Jurkat, Clone E6-1 (cell line): ENCODE results near the gene MIDN.

Experiments used
- DNase-seq: peaks from one replicate; pipeline ENCODE4 v3.0.0-alpha.2; 2011; ENCODE audit warnings: low read depth, low spot score
- H3K4me3 ChIP-seq: 2 replicates; pipeline ENCODE4 v1.5.1; 2011; ENCODE audit warnings: mild to moderate bottlenecking, low read length, control low read depth, moderate library complexity

The MIDN gene

DNA sequence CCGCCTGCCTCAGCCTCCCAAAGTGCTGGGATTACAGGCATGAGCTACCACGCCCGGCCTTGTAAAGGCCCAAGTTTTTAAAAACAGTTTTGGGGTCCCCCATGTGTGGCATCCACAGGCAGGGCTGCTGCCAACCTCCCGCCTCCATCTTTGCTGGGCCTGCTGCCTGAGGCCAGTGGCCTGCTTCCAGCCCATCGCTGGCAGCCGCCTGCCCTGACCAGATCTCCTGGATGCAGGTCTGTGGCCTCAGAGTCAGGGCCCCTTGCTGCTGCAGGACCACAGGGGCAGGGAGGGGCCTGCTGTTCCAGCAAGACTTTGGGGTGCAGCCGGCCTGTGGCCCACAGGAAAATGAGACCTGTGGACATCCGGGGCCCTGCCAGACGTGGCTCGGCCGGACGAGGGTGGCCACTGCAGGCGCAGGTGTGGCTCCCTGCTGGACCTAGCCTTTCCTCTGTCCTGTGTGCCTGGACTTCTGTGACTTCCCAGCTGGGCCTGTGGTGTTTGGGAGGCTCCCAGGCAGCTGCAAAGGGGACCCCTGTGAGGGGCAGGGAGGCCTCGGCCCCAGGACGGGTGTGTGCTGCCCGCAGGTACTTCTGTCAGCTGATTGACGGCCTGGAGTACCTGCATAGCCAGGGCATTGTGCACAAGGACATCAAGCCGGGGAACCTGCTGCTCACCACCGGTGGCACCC is 28.5 kb upstream of the MIDN start:
- DNase-seq: no peak
- no peak overlapping the region for H3K4me3 ChIP-seq

DNA sequence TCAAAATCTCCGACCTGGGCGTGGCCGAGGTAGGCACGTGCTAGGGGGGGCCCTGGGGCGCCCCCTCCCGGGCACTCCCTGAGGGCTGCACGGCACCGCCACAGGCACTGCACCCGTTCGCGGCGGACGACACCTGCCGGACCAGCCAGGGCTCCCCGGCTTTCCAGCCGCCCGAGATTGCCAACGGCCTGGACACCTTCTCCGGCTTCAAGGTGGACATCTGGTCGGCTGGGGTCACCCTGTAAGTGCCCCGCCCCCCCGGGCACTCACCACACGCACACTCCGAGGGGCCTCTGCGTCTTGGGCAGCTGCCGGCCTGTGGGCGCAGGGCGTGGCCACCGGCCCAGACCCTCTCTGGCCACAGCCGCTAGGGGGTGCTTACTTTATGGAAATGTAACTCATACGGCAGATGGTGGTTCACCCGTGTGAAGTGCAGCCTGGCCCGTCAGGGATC is 27.9 kb upstream of the MIDN start:
- no peak overlapping the region for H3K4me3 ChIP-seq
- DNase-seq: no peak

DNA sequence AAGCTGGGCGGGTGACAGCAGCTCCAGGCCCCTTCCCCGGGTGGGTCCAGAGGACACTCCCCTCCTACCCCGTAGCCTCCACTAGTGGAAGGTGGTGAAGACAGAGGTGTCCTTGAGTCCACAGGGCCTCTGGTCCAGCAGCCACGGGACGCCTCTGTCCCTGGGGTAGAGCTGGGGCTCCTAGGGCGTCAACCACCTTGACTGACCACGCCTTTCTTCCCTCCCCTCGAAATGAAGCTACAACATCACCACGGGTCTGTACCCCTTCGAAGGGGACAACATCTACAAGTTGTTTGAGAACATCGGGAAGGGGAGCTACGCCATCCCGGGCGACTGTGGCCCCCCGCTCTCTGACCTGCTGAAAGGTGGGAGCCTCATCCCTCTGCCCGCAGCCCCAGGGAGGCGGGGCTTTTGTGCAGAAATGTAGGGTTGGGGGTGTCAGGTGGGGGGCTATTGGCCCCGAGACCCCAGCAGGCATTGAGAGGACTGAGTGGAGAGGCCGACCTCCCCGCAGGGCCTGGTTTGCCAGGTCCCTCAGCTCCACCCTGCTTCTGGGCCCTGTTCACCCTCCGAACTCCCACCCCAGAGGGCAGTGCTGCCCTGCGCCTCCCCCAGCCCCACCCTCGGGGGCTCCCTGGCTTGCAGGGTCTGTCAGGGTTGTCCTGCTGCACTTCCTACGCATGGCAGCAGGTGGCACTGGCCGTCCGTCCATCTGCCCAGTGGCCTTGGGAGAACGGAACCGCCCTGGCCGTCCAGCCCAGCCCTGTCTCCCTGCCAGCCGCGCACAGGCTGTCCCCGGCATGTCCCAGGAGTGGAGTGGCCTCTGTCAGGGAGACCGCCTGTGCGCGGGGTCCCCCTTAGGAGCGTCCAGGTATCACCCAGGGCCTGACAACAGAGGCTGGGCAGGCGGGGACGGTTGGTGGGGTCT is 27.1 kb upstream of the MIDN start:
- DNase-seq: no peak
- no peak overlapping the region for H3K4me3 ChIP-seq

DNA sequence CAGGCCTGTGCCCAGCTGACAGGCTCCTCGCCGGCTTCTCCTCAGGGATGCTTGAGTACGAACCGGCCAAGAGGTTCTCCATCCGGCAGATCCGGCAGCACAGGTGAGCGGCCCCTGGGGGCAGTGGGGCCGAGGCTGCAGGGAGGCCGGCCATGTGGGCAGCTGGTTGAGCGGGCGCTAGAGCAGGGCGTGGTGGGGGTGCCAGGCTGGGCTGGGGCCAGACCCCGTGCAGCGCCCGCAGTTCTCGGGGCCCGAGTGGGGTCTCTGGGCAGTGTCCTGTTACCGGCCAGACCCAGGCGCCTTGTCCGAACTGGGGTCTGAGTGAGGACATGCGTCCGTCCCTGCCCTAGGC is 26.5 kb upstream of the MIDN start:
- H3K4me3 ChIP-seq: no peak overlapping the region
- DNase-seq: no peak

DNA sequence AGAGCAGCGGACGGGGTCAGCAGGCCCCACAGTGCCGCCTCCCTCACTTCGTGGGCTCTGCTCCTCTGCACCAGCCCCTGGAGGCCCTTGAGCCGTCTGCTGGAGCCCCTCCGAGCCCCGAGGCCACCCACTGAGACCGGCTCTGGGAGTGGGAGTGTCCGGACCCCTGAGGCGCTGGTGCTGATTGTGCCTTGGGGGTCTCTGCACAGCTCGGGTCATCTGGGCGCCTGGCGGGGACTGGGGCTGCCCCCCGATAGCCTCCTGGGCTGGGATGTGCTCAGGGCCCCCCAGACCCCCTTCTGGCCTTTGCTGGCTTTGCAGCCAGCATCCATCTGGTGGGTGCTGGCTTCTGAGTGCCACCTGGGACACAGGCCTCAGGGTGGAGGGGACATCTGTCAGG is 26.0 kb upstream of the MIDN start:
- H3K4me3 ChIP-seq: no peak overlapping the region
- no peak for DNase-seq

DNA sequence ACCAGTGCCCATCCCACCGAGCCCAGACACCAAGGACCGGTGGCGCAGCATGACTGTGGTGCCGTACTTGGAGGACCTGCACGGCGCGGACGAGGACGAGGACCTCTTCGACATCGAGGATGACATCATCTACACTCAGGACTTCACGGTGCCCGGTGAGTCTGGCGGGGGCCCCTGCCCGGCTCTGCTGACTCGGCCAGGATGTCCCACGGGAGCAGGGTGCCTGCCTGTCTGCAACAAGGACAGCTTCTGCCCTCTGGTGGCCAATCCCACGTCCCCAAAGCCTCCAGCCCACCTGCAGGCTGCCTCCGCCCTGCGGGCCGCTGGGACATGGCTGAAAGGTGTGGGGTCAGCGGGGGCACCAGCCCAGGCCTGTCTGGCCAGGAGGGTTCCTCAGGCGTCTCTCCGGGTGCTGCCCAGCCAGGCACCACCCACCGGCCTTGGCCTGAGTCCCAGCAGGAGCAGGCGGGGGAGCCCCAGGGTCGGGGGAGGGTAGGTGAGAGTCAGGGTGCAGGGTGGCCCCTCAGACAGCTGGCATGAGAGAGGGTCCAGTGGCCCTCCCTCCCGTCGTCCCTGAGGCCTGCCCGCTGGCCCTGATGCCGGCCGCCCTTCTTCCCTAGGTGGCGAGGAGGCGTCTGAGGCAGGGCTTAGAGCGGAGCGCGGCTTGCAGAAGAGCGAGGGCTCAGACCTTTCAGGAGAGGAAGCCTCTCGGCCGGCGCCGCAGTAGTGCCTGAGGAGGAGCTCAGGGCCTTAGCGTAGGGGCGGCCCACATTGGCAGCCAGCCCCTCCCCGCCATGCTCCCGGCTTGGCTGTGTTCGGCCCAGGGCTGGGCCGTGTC is 25.1 kb upstream of the MIDN start:
- no peak for DNase-seq
- no peak overlapping the region for H3K4me3 ChIP-seq

DNA sequence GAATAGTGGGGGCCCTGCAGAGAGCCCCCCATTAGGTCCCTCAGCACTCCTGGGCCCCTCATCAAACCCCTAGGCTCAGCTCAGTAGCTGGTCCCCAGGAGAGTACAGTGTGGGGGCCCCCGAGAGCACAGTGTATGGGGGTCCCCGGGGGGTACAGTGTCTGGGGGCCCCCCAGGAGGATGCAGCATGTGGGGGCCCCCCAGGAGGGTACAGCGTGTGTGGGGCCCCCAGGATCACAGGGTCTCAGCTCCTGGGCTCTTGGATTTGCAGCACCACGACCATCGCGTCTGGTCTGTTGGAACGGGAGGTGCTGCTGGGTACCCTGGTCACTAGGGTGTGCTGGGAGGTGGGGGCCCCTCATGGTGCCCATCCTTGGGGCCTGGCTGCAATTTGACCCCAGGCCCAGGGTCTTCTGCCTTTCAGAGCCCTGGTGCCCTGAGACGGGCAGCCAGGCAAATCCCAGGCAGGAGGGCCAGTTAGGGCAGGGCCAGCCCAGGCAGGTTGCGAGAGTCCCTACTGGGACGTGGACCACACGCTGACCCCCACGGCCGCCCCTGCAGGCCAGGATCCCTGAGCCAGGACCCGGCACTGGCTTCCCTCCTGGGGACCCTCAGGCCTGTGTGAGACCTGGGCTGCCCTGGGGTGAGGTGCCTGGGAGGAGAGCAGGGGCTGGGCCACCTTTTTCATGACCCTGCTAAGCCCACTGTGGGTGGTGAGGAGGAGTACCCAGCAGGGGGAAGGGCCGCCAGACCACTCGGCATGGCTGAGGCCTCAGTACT is 24.1 kb upstream of the MIDN start:
- DNase-seq: no peak
- H3K4me3 ChIP-seq: no peak overlapping the region

DNA sequence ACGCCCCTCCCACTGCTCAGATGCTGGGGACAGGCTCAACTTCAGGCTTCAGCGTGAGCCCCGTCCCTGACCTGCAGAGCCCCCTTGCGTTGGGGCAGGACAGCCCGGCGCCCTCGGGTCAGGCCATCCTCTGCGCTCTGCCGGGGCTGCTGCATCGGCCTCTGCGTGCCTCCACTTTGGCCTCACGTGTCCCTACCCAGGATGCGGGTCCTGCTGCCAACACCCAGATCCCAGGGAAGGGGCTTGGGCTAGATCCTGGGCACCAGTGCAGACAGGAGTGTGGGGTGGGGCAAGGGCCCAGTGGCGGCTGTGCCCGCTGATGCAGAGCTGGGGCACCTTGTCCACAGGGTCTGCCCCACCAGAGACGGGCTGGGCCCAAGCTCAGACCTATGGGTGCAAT is 23.5 kb upstream of the MIDN start:
- H3K4me3 ChIP-seq: no peak overlapping the region
- DNase-seq: no peak

DNA sequence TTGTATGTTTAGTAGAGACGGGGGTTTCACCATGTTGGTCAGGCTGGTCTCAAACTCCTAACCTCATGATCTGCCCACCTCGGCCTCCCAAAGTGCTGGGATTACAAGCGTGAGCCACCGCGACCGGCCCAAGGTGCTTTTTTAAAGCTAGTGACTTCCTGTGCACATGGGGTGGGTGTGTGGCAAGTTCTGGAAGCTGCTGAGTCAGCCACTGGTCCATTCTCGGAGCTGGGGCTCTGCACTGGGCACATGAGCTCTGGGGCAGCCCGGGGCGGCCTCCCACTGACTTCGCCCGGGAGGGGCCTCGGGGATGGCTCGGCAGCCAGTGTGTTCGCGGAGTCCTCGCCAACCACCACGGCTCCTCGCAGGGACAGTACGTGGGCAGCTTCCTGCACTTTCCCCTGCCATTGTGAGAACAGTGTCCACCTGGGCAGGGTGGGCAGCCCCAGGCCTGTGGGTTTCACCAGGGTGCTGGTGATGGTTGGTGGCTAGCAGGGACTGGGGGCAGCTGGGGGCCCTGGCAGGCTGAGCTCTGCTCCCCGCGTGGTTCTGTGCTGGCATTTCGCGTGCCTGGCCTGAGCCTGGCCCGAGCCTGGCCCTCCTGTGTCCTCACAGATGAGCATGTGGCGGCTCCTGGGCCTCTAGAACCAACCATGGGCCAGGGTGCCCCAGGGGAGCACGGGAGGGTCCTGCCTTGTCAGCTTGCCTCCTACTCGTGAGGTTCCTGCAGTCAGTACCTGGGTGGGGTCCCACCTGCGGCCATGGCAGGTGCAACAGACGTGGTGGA is 22.8 kb upstream of the MIDN start:
- DNase-seq: no peak
- H3K4me3 ChIP-seq: no peak overlapping the region

DNA sequence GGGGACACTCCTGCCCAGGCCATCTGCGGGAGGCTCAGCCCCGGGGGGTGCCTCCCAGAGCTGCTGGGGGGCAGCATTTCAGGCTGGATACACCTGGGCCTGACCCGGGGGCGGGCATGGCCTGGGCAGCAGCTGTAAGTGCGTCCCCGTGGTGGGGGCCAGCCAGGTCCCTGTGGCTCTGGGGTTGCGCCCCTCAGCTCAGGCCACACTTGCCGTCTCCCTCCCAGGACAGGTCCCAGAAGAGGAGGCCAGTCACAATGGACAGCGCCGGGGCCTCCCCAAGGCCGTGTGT is 22.2 kb upstream of the MIDN start:
- H3K4me3 ChIP-seq: no peak overlapping the region
- DNase-seq: no peak

DNA sequence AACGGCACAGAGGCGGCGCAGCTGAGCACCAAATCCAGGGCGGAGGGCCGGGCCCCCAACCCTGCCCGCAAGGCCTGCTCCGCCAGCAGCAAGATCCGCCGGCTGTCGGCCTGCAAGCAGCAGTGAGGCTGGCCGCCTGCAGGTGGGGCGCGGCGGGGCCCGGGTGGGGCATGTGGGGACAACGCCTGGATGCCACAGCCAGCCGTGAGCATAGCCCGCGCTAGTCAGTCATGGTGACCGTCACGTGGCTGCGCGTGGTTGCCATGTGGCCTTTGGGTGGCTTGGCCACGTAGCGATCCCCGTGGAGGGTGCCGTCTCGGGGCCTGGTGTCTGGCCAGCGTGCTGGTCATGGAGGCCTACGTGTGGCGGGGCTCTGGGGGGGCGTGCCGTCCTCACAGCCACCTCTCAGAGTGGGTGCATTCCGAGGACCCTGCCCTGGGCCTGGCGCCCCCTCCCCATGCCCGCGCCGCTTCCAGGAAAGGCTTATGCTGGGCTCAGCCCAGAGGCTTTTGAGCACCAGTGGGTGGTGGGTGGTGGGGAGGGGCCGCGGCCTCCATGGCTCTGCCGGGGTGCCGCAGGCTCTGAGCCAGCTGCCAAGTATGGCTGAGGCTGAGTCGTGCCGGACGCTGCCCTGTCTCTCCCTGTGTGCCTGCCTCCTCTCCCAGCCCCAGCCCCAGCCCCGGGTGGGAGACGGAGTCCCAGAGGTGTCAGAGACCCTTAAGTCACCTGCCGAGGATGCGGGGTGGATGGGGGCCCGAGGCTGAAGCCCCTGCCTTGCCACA is 21.7 kb upstream of the MIDN start:
- DNase-seq: no peak
- H3K4me3 ChIP-seq: no peak overlapping the region

DNA sequence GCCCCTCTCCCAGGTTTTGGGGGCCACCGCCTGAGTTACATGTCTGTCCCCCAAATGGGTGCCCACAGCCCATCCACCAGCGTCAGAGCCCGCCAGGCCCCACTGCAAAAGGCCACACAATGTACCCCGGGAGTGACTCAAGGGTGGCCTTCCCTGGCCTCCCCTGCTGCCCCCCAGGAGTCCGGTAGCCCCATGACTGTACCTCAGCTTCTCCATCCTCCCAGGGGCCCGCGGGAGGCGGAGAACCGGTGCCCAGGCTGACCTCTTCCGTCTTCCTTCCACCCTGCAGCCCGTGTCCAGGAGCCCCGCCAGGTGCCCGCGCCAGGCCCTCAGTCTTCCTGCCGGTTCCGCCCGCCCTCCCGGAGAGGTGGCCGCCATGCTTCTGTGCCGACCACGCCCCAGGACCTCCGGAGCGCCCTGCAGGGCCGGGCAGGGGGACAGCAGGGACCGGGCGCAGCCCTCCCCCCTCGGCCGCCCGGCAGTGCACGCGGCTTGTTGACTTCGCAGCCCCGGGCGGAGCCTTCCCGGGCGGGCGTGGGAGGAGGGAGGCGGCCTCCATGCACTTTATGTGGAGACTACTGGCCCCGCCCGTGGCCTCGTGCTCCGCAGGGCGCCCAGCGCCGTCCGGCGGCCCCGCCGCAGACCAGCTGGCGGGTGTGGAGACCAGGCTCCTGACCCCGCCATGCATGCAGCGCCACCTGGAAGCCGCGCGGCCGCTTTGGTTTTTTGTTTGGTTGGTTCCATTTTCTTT is 20.9 kb upstream of the MIDN start:
- no peak overlapping the region for H3K4me3 ChIP-seq
- no peak for DNase-seq

DNA sequence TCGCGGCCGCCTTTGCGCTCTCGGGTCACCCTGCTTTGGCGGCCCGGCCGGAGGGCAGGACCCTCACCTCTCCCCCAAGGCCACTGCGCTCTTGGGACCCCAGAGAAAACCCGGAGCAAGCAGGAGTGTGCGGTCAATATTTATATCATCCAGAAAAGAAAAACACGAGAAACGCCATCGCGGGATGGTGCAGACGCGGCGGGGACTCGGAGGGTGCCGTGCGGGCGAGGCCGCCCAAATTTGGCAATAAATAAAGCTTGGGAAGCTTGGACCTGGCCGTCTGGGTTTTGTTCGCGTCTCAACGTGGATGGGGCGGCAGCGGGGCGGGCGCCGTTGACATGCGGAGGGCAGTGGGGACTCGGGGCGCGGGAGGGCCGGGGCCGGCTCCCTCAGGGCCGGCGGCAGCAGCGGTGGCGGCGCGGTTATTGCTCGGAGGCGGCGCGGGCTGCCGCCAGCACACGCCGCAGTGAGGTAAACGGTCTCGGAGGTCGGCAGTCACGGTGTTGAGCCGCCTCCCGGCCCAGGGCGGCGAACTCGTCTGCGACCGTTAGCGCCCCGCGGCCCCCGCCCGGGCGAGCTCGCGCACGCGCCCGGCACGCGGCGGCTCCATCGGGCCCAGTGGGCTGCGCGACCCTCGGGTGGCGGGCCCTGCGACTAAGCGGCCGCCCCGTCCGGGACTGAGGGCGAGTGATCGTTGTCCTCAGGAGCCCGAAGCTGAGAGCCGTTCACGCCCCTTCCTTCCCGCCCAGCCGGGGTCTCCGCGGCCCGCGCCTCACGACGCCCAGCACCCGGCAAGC is 20.0 kb upstream of the MIDN start:
- no peak overlapping the region for H3K4me3 ChIP-seq
- DNase-seq: no peak

DNA sequence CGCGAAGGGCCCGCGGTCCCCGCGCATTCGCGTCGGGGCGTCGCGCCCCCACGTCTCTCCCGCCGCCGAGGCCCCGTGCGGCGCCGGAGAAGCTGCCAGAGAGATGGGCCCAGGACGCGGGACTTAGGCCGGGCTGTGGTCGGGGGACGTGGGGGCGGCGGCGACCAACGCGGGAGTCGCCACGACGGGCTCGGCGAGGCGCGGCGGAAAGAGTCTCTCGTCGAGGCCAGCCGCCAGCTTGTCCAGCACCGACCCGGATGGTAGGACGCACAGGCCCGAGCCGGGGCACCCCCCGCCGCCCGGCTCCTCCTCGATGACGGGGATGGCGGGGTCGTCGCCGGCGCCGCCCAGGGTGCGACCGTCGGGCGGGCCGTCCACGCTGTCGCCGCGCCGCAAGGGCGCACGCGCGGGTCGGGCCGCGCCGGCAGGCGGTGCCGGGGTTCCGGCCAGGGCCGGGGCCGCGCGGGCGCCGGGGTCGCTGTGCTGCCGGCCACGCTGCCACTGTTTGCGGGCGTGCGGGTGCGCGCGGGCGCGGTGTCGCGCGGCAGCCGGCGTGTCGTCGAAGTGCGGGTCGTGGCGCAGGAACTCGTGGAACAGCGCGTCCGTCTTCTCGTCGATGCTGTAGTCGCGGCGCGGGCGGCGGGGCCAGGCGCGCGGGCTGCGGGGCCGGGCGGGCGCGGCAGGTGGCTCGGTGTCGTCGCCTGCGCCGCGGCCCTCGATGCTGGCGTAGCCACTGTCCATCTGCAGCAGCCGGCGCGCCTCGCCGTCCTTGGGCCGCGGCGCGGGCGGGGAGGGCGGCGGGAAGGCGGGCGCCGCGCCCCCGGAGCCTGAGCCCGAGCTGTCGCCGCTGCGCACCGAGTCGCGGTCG is 19.1 kb upstream of the MIDN start:
- H3K4me3 ChIP-seq: no peak overlapping the region
- no peak for DNase-seq

DNA sequence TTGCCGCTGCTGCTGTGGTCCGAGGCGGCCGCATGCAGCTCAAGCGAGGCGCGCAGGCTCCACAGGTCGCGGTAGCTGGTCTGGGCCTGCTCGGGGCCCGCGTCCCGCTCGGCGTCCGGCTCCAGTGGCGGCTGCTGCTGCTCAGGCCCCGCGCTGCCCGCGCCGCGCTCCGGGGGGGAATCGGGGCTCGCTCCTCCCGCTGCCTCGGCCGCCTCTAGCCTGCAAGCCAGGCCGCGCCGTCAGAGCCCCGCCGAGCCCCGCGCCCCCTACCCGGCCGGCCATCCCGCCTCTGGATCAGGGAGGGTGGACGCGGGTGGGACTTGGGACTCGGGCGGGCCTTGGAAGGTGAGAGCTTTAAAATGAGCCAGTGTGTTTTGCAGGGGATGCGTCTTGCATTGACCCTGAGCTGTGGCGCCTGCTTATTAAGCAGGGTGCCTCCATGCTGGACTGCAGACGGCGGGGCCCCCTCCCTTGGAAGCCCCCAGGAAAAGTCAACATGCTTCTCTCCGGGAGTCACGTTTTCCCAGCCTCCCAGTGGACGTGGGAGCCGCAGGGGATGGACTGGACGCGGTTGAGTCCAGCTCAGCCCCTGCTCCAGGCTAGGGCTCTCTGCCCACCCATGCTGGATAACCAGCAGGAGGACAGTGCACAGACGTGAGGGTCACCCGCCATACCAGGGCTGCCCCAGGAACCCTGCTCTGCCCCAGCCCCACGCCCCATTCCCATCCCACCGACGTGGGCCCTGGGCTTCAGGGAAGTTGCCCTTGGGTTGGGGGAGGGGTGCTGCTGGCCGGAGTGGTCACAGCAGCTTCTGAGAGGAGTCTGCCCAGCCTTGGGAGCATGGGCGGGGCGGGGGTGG is 18.2 kb upstream of the MIDN start:
- no peak overlapping the region for H3K4me3 ChIP-seq
- no peak for DNase-seq
